GM18508 (cell line): ENCODE data around the gene THAP11.
A peak's percentile ranks its signal among the peaks of the same experiment; 100 is the strongest.
"Not testable (repeated sequence)": the region's sequence is repeated elsewhere in the genome, so short reads cannot be mapped to it uniquely, and the experiment has no call there.

ENCODE experiments used
- ATAC-seq: cut with Tn5 transposase; IDR thresholded peaks from one replicate; pipeline ENCODE4 v1.9.1; 2021; ENCODE audit warnings: moderate number of reproducible peaks; ENCODE audit not compliant: insufficient read depth, unreplicated experiment

THAP11 gene

GRCh38 chr16:67833415-67834241, 8.5 kb upstream of the THAP11 start:
- peak; percentile 82 for ATAC-seq

GRCh38 chr16:67834242-67834614, 7.9 kb upstream of the THAP11 start:
- no peak for ATAC-seq

GRCh38 chr16:67837190-67837589, 4.9 kb upstream of the THAP11 start:
- ATAC-seq = not testable (repeated sequence)

GRCh38 chr16:67837811-67838210, 4.3 kb upstream of the THAP11 start:
- ATAC-seq = no peak

- no peak for ATAC-seq
These were observed 813 bp upstream of the THAP11 start for GRCh38 chr16:67841198-67841815.

- ATAC-seq = no peak
These were observed 606 bp downstream of the THAP11 start for GRCh38 chr16:67842509-67843342.

GRCh38 chr16:67843343-67843765, 1.2 kb downstream of the THAP11 start:
- no peak for ATAC-seq

- no peak for ATAC-seq
These were observed 2.4 kb downstream of the THAP11 start for GRCh38 chr16:67844497-67844896.

- no peak for ATAC-seq
These were observed 3.4 kb downstream of the THAP11 start for GRCh38 chr16:67845291-67846062.

- no peak for ATAC-seq
These were observed 3.9 kb downstream of the THAP11 start for GRCh38 chr16:67846063-67846319.

GRCh38 chr16:67846320-67847063, 4.4 kb downstream of the THAP11 start, which contains the start of gene NUTF2:
TSS of gene NUTF2 (plus strand) at chr16:67846933. CDS start at chr16:67865131, 18,198 bp downstream.
- peak; percentile 43 for ATAC-seq

GRCh38 chr16:67847064-67847861, 5.1 kb downstream of the THAP11 start, which contains the start of gene CENPT:
TSS of gene CENPT (minus strand) at chr16:67847693. CDS start at chr16:67833859, 13,834 bp downstream.
- peak; percentile 20 for ATAC-seq

GRCh38 chr16:67848118-67848517, 6.0 kb downstream of the THAP11 start:
- no peak for ATAC-seq

- no peak for ATAC-seq
These were observed 11.6 kb downstream of the THAP11 start for GRCh38 chr16:67853670-67854069.

GRCh38 chr16:67855789-67856188, 13.7 kb downstream of the THAP11 start:
- no peak for ATAC-seq

GRCh38 chr16:67856927-67857546, 14.9 kb downstream of the THAP11 start:
- no peak for ATAC-seq

- no peak for ATAC-seq
These were observed 15.6 kb downstream of the THAP11 start for GRCh38 chr16:67857547-67858233.

GRCh38 chr16:67858500-67858899, 16.4 kb downstream of the THAP11 start:
- ATAC-seq = no peak
